CD14-positive monocyte (primary cell): Measurements from ENCODE around the gene FGFR2. TPM values are rescaled to one million over a fixed set of nuclear protein-coding genes. Genes with fewer than 3 reads are reported as not detected.

Source experiments
- DNase-seq, 3 donors: peaks; one replicate each; pipeline ENCODE4 v3.0.0-alpha.2; 2011 to 2022
- H2AFZ ChIP-seq: 2 replicates; pipeline ENCODE4 v1.6.0; 2012; ENCODE audit warnings: mild to moderate bottlenecking, low read depth, low read length, inconsistent platforms; ENCODE audit not compliant: insufficient read depth, poor library complexity, severe bottlenecking
- H3K27ac ChIP-seq, 2 donors: 1 replicate in 1 of 2; 2 replicates in 1 of 2; pipeline ENCODE4 v1.5.1; 2012 to 2013; ENCODE audit warnings: low read length in 2 of 2, control low read depth in 1 of 2, inconsistent platforms in 1 of 2, low read depth in 1 of 2, mild to moderate bottlenecking in 1 of 2
- H3K27me3 ChIP-seq, 2 donors: one replicate each; pipeline versions ENCODE4 v1.6.0 to v1.6.1; 2011 to 2013; ENCODE audit warnings: low read length in 2 of 2; ENCODE audit not compliant: control insufficient read depth in 2 of 2, insufficient read depth in 2 of 2
- H3K36me3 ChIP-seq, 2 donors: replicated peaks in 1 of 2; 1 replicate in 1 of 2; 2 replicates in 1 of 2; pipeline versions ENCODE4 v1.5.1 to v1.6.1; 2012 to 2013; ENCODE audit warnings: low read length in 2 of 2, control low read depth in 1 of 2, inconsistent platforms in 1 of 2, mild to moderate bottlenecking in 1 of 2; ENCODE audit not compliant: insufficient read depth in 2 of 2, control insufficient read depth in 1 of 2
- H3K4me1 ChIP-seq, 2 donors: 1 replicate in 1 of 2; 2 replicates in 1 of 2; pipeline versions ENCODE4 v1.5.1 to v1.6.1; 2012 to 2013; ENCODE audit warnings: low read length in 2 of 2, control low read depth in 1 of 2, inconsistent platforms in 1 of 2, mild to moderate bottlenecking in 1 of 2, moderate library complexity in 1 of 2; ENCODE audit not compliant: insufficient read depth in 2 of 2, control insufficient read depth in 1 of 2
- H3K4me2 ChIP-seq: replicated peaks from 2 replicates; pipeline ENCODE3; 2012; ENCODE audit warnings: low read length, moderate library complexity, mild to moderate bottlenecking; ENCODE audit not compliant: poor library complexity, severe bottlenecking; ENCODE audit errors: extremely low read depth
- H3K4me3 ChIP-seq, 3 experiments: fragments of 200-600 bp in 1 of 3; sonication (generic) in 1 of 3; replicated peaks in 1 of 3; 1 replicate in 2 of 3; 2 replicates in 1 of 3; pipeline ENCODE4 v1.5.1; 2011 to 2013; ENCODE audit warnings: low read length in 3 of 3, mild to moderate bottlenecking in 3 of 3, control low read depth in 2 of 3, low read depth in 2 of 3, inconsistent platforms in 1 of 3, moderate library complexity in 1 of 3
- H3K79me2 ChIP-seq: 2 replicates; pipeline ENCODE4 v1.6.0; 2012; ENCODE audit warnings: mild to moderate bottlenecking, control low read depth, inconsistent platforms, low read length, moderate library complexity; ENCODE audit not compliant: insufficient read depth
- H3K9ac ChIP-seq: 2 replicates; pipeline ENCODE4 v1.6.0; 2017; ENCODE audit warnings: low read length, mild to moderate bottlenecking; ENCODE audit not compliant: insufficient read depth, poor library complexity, severe bottlenecking
- H3K9me3 ChIP-seq, 2 donors: replicated peaks in 1 of 2; 1 replicate in 1 of 2; 2 replicates in 1 of 2; pipeline versions ENCODE4 v1.5.1 to v1.6.1; 2012 to 2013; ENCODE audit warnings: low read length in 2 of 2, control low read depth in 1 of 2; ENCODE audit not compliant: control insufficient read depth in 1 of 2, insufficient read depth in 1 of 2
- H4K20me1 ChIP-seq: 2 replicates; pipeline ENCODE4 v1.6.0; 2012; ENCODE audit warnings: mild to moderate bottlenecking, low read length, control low read depth, moderate library complexity; ENCODE audit not compliant: insufficient read depth
- H3K27ac Mint-ChIP-seq, 7 donors: one replicate each; pipeline ENCODE4 v1.8.0; 2020; ENCODE audit warnings: mild to moderate bottlenecking in 7 of 7, mixed read lengths in 7 of 7, moderate library complexity in 6 of 7, inconsistent platforms in 2 of 7
- H3K27me3 Mint-ChIP-seq, 3 donors: one replicate each; pipeline ENCODE4 v1.8.0; 2021 to 2022; ENCODE audit warnings: low read depth in 3 of 3, mild to moderate bottlenecking in 3 of 3, mixed read lengths in 3 of 3, moderate library complexity in 3 of 3, inconsistent platforms in 1 of 3
- H3K36me3 Mint-ChIP-seq, 2 donors: one replicate each; pipeline ENCODE4 v1.8.0; 2020; ENCODE audit warnings: mixed read lengths in 2 of 2, inconsistent platforms in 1 of 2, mild to moderate bottlenecking in 1 of 2
- H3K4me1 Mint-ChIP-seq: one replicate; pipeline ENCODE4 v1.8.0; 2020; ENCODE audit warnings: mild to moderate bottlenecking, mixed read lengths
- H3K4me3 Mint-ChIP-seq, 2 donors: one replicate each; pipeline ENCODE4 v1.8.0; 2020; ENCODE audit warnings: mild to moderate bottlenecking in 2 of 2, mixed read lengths in 2 of 2, moderate library complexity in 1 of 2
- H3K9me3 Mint-ChIP-seq, 7 donors: one replicate each; pipeline ENCODE4 v1.8.0; 2020 to 2022; ENCODE audit warnings: mixed read lengths in 7 of 7, mild to moderate bottlenecking in 6 of 7, moderate library complexity in 6 of 7, inconsistent platforms in 2 of 7
- CTCF ChIP-seq: fragments of 200-600 bp; IDR thresholded peaks from one replicate; pipeline ENCODE4 v1.8.0; 2022; ENCODE audit warnings: antibody characterized with exemption, mild to moderate bottlenecking
- WGBS: methylation state at CpG from one replicate; pipeline ENCODE4 v1.1.5; 2013; ENCODE audit warnings: missing lambda C conversion rate; ENCODE audit not compliant: insufficient coverage; 5-methylcytosine and 5-hydroxymethylcytosine counted together
- intact Hi-C, 2 donors: fragments of 100-400 bp; cut with micrococcal nuclease; formaldehyde crosslinking; loops; one replicate each; pipeline versions ENCODE4 v1.15.0 to v1.15.1; 2023
- polyA plus RNA-seq, 3 donors: library from polyadenylated mRNA; depleted of rRNA in 1 of 3; unstranded in 2 of 3; stranded (reverse) in 1 of 3; fragments of 300-500 nt in 2 of 3; fragments of >200 nt in 1 of 3; fragmentation: Illumina TruSeq in 2 of 3; gene quantifications; 1 replicate in 2 of 3; 2 replicates in 1 of 3; pipeline ENCODE4 v1.2.3, GENCODE V29; 2012 to 2021

Gene FGFR2
- polyA plus RNA-seq, 3 donors: not detected

DNA sequence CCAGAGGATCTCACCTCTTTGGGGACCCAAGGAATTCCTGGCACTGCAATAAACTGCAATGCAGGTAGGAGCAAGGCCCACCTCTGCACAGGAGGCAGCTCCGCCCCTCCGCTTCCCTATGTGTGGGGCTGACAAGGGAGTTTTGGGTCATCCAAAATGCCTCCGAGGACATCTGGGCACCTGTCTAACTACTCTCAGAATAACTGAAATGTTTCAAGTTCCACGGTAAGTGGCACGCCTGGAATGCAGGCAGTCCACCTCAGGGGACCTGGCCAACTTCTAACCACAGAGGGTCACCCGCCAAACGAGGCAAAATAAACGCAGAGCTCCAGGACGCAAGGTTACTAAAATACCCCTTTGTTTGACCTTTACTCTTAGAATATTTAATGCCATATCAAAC, 102.5 kb downstream of the FGFR2 start:
- Mint-ChIP-seq H3K27me3 (peaks cover 0 to 5% (median 1%) of the 10 kb centered on the region in 3 donors), H3K9me3 (peaks cover 0 to 14% (median 4%) of the 10 kb centered on the region in 7 donors), H3K4me3 (no peak overlapping the region), H3K4me1 (no peaks in the 10 kb centered on the region), H3K36me3 (no peaks in the 10 kb centered on the region), H3K27ac (no peak overlapping the region)
- DNase-seq: no peak
- Histone ChIP-seq H3K4me2 (no peak overlapping the region), H3K4me1 (no peaks in the 10 kb centered on the region), H3K36me3 (no peaks in the 10 kb centered on the region), H3K9ac (no peak overlapping the region), H3K27ac (no peak overlapping the region), H2AFZ (no peak overlapping the region), H3K79me2 (no peaks in the 10 kb centered on the region), H3K9me3 (no peaks in the 10 kb centered on the region), H3K4me3 (no peak overlapping the region), H3K27me3 (no peaks in the 10 kb centered on the region), H4K20me1 (no peaks in the 10 kb centered on the region)
- intact Hi-C loops: no loop called here
- TF ChIP-seq CTCF: no peak
- WGBS: 81% methylated on average over 3 of the region's 9 CpGs

GRCh38 chr10:121494296-121494695, 103.9 kb downstream of the FGFR2 start:
- no peak for TF ChIP-seq CTCF
- peaks cover 0 to 14% (median 4%) of the 10 kb centered on the region in 7 donors for H3K9me3 Mint-ChIP-seq
- Histone ChIP-seq H3K79me2 (no peaks in the 10 kb centered on the region), H3K4me2 (no peak overlapping the region), H3K9me3 (no peaks in the 10 kb centered on the region), H3K4me3 (no peak overlapping the region), H3K9ac (no peak overlapping the region), H4K20me1 (no peaks in the 10 kb centered on the region), H3K27ac (no peak overlapping the region), H3K4me1 (no peaks in the 10 kb centered on the region), H3K27me3 (no peaks in the 10 kb centered on the region), H2AFZ (no peak overlapping the region), H3K36me3 (no peaks in the 10 kb centered on the region)
- intact Hi-C loops: no loop called here
- no peak for DNase-seq
- H3K27me3 Mint-ChIP-seq: peaks cover 0 to 5% (median 5%) of the 10 kb centered on the region in 3 donors
- H3K36me3 Mint-ChIP-seq: no peaks in the 10 kb centered on the region
- H3K4me1 Mint-ChIP-seq: no peaks in the 10 kb centered on the region
- no peak overlapping the region for H3K27ac Mint-ChIP-seq
- no peak overlapping the region for H3K4me3 Mint-ChIP-seq
- no CpG with 5 or more reads among the region's 2 CpGs for WGBS
